Suprapubic skin (tissue), 4 donors: Measurements from ENCODE around the gene IP6K1.
"Not testable (repeated sequence)": the region's sequence is repeated elsewhere in the genome, so short reads cannot be mapped to it uniquely, and the experiment has no call there.

ENCODE experiments used
- CTCF ChIP-seq, 2 donors: fragments of 200-600 bp in 1 of 2; fragments of 450-650 bp in 1 of 2; sonication (generic) in 1 of 2; IDR thresholded peaks; one replicate each; pipeline ENCODE4 v1.5.1; 2016 to 2019; ENCODE audit warnings: antibody characterized with exemption in 2 of 2, mild to moderate bottlenecking in 1 of 2, moderate library complexity in 1 of 2
- EP300 ChIP-seq: sonication (generic); formaldehyde crosslinking; IDR thresholded peaks from one replicate; pipeline ENCODE4 v1.6.1; 2017; ENCODE audit warnings: antibody characterized with exemption
- POLR2A ChIP-seq, 2 donors: fragments of 450-650 bp; IDR thresholded peaks; one replicate each; pipeline ENCODE4 v1.6.1; 2017; ENCODE audit warnings: antibody characterized with exemption in 2 of 2, mild to moderate bottlenecking in 2 of 2, moderate library complexity in 2 of 2
- POLR2AphosphoS5 ChIP-seq, 3 donors: sonication (generic); formaldehyde crosslinking; IDR thresholded peaks; one replicate each; pipeline ENCODE4 v1.6.1; 2017; ENCODE audit warnings: antibody characterized with exemption in 3 of 3

- TF ChIP-seq CTCF (IDR thresholded peaks at IDR 0.05); EP300; POLR2A (IDR thresholded peaks at IDR 0.05); POLR2AphosphoS5 (IDR thresholded peaks at IDR 0.05): not testable (repeated sequence)
These were observed 37.5 kb downstream of the IP6K1 start for GRCh38 chr3:49748874-49749273.
